Testis (tissue), 2 donors: ENCODE measurements around the gene SCAF11.
"Not testable (repeated sequence)": the region's sequence is repeated elsewhere in the genome, so short reads cannot be mapped to it uniquely, and the experiment has no call there.

Source experiments
- CTCF ChIP-seq, 3 experiments: fragments of 450-650 bp in 2 of 3; fragments of 200-600 bp in 1 of 3; sonication (generic) in 1 of 3; IDR thresholded peaks; one replicate each; pipeline ENCODE4 v1.5.1; 2016 to 2019; ENCODE audit warnings: antibody characterized with exemption in 3 of 3, mild to moderate bottlenecking in 2 of 3, moderate library complexity in 1 of 3
- POLR2A ChIP-seq: fragments of 450-650 bp; IDR thresholded peaks from one replicate; pipeline ENCODE4 v1.6.1; 2017; ENCODE audit warnings: antibody characterized with exemption, mild to moderate bottlenecking, moderate library complexity

GRCh38 chr12:46037066-46037465 lies 46.7 kb upstream of the SCAF11 start:
- TF ChIP-seq POLR2A; CTCF (IDR thresholded peaks at IDR 0.05): not testable (repeated sequence)
